H1 (cell line): ENCODE measurements around the gene PPA2. TPM values are rescaled to one million over a fixed set of nuclear protein-coding genes. Genes with fewer than 3 reads are reported as not detected.

Experiments
- CTCF ChIA-PET: fragments of 300-600 bp; sonication (Branson Sonifier 250); formaldehyde crosslinking; loops from one replicate; lab custom pipeline; 2021; ENCODE audit not compliant: partially characterized antibody; lab: Charles Lee
- POLR2A ChIA-PET: fragments of 300-600 bp; sonication (Branson Sonifier 250); formaldehyde crosslinking; loops from one replicate; lab custom pipeline; 2021; ENCODE audit warnings: inconsistent platforms; ENCODE audit not compliant: partially characterized antibody; lab: Charles Lee
- DNase-seq, 2 experiments: peaks; one replicate each; pipeline versions ENCODE4 v3.0.0 to v3.0.0-alpha.2; 2010 to 2022; ENCODE audit warnings: low spot score in 2 of 2, low read depth in 1 of 2, mixed read lengths in 1 of 2
- FAIRE-seq: peaks from 2 replicates; lab custom pipeline; 2011; peaks lifted over from hg19 to GRCh38; lab: Jason Lieb, UNC
- H2AFZ ChIP-seq: 2 replicates; pipeline ENCODE4 v1.8.1; 2012; ENCODE audit warnings: low read length, inconsistent platforms
- H2AK5ac ChIP-seq: 2 replicates; pipeline ENCODE4 v1.6.1; 2013; ENCODE audit warnings: low read depth, low read length
- H2BK120ac ChIP-seq: replicated peaks from 2 replicates; pipeline ENCODE3; 2013; ENCODE audit warnings: low read depth, low read length, inconsistent platforms
- H2BK12ac ChIP-seq: 2 replicates; pipeline ENCODE4 v1.6.1; 2013; ENCODE audit warnings: low read depth, low read length
- H2BK15ac ChIP-seq: 2 replicates; pipeline ENCODE4 v1.6.1; 2013; ENCODE audit warnings: low read length
- H2BK20ac ChIP-seq: 2 replicates; pipeline ENCODE4 v1.6.1; 2013; ENCODE audit warnings: low read length
- H2BK5ac ChIP-seq: 2 replicates; pipeline ENCODE4 v1.6.1; 2013; ENCODE audit warnings: low read depth, low read length
- H3K14ac ChIP-seq: 2 replicates; pipeline ENCODE4 v1.6.1; 2013; ENCODE audit warnings: inconsistent platforms; ENCODE audit not compliant: insufficient read length
- H3K18ac ChIP-seq: 2 replicates; pipeline ENCODE4 v1.6.1; 2013; ENCODE audit warnings: low read length; ENCODE audit errors: extremely low read depth
- H3K23ac ChIP-seq: 2 replicates; pipeline ENCODE4 v1.6.1; 2013; ENCODE audit warnings: inconsistent platforms; ENCODE audit not compliant: insufficient read length
- H3K23me2 ChIP-seq: 2 replicates; pipeline ENCODE4 v1.6.1; 2013; ENCODE audit warnings: low read depth, low read length
- H3K27ac ChIP-seq: 2 replicates; pipeline ENCODE4 v1.6.1; 2011; ENCODE audit warnings: low read depth, low read length, inconsistent platforms
- H3K27me3 ChIP-seq, 4 experiments: replicated peaks in 1 of 4; 1 replicate in 1 of 4; 2 replicates in 3 of 4; pipeline versions ENCODE4 v1.6.1 to v1.8.1; 2011 to 2013; ENCODE audit warnings: low read length in 3 of 4, mild to moderate bottlenecking in 3 of 4, inconsistent platforms in 2 of 4, mixed read lengths in 2 of 4, moderate library complexity in 1 of 4; ENCODE audit not compliant: control insufficient read depth in 3 of 4, insufficient read depth in 3 of 4; ENCODE audit errors: extremely low read depth in 1 of 4
- H3K36me3 ChIP-seq, 4 experiments: 2 replicates each; pipeline versions ENCODE4 v1.6.1 to v1.8.1; 2011 to 2013; ENCODE audit warnings: mild to moderate bottlenecking in 4 of 4, low read length in 3 of 4, moderate library complexity in 2 of 4, control low read depth in 1 of 4, inconsistent platforms in 1 of 4; ENCODE audit not compliant: insufficient read depth in 4 of 4, control insufficient read depth in 2 of 4
- H3K4ac ChIP-seq: replicated peaks from 2 replicates; pipeline ENCODE3; 2013; ENCODE audit warnings: low read length, low read depth, mixed read lengths, inconsistent platforms; ENCODE audit not compliant: insufficient read length
- H3K4me1 ChIP-seq, 4 experiments: replicated peaks in 1 of 4; 1 replicate in 1 of 4; 2 replicates in 3 of 4; pipeline versions ENCODE4 v1.6.1 to v1.8.1; 2011 to 2013; ENCODE audit warnings: low read length in 3 of 4, inconsistent platforms in 2 of 4, mixed read lengths in 1 of 4; ENCODE audit not compliant: insufficient read depth in 4 of 4, control insufficient read depth in 3 of 4
- H3K4me2 ChIP-seq, 2 experiments: 2 replicates each; pipeline versions ENCODE4 v1.6.1 to v1.8.1; 2011 to 2013; ENCODE audit warnings: low read depth in 2 of 2, low read length in 2 of 2, control low read depth in 1 of 2, inconsistent platforms in 1 of 2, mild to moderate bottlenecking in 1 of 2; ENCODE audit not compliant: insufficient read depth in 1 of 2
- H3K4me3 ChIP-seq, 4 experiments: fragments of 200-600, 300-600 bp in 1 of 4; sonication (generic), shearing (Covaris generic), sonication (Bioruptor Twin) in 1 of 4; 2 replicates each; pipeline versions ENCODE4 v1.5.1 to v1.8.1; 2011 to 2016; ENCODE audit warnings: low read length in 4 of 4, low read depth in 3 of 4, control low read depth in 2 of 4, inconsistent platforms in 2 of 4, mild to moderate bottlenecking in 2 of 4, mixed read lengths in 1 of 4, moderate library complexity in 1 of 4; ENCODE audit not compliant: insufficient read depth in 2 of 4; ENCODE audit errors: extremely low read depth in 1 of 4
- H3K56ac ChIP-seq: replicated peaks from 2 replicates; pipeline ENCODE3; 2013; ENCODE audit warnings: low read depth, mild to moderate bottlenecking, mixed read lengths, low read length, inconsistent platforms; ENCODE audit not compliant: insufficient read length
- H3K79me1 ChIP-seq: 2 replicates; pipeline ENCODE4 v1.6.1; 2013; ENCODE audit warnings: low read depth, low read length, control low read depth
- H3K79me2 ChIP-seq, 2 experiments: 2 replicates each; pipeline versions ENCODE4 v1.6.1 to v1.8.1; 2012 to 2013; ENCODE audit warnings: low read length in 2 of 2, mild to moderate bottlenecking in 2 of 2, inconsistent platforms in 1 of 2; ENCODE audit not compliant: insufficient read depth in 2 of 2, control insufficient read depth in 1 of 2
- H3K9ac ChIP-seq, 4 experiments: replicated peaks in 1 of 4; 1 replicate in 1 of 4; 2 replicates in 3 of 4; pipeline versions ENCODE4 v1.6.1 to v1.8.1; 2011 to 2013; ENCODE audit warnings: low read depth in 3 of 4, low read length in 3 of 4, control low read depth in 2 of 4, mild to moderate bottlenecking in 2 of 4, moderate library complexity in 2 of 4, inconsistent platforms in 1 of 4; ENCODE audit errors: extremely low read depth in 1 of 4
- H3K9me3 ChIP-seq, 2 experiments: 2 replicates each; pipeline versions ENCODE4 v1.6.1 to v1.8.1; 2012 to 2013; ENCODE audit warnings: mild to moderate bottlenecking in 2 of 2, moderate library complexity in 2 of 2, control low read depth in 1 of 2, inconsistent platforms in 1 of 2, low read depth in 1 of 2, low read length in 1 of 2, mixed read lengths in 1 of 2; ENCODE audit not compliant: insufficient read depth in 2 of 2
- H4K20me1 ChIP-seq, 2 experiments: replicated peaks in 1 of 2; 2 replicates each; pipeline versions ENCODE3 to v1.8.1; 2011 to 2013; ENCODE audit warnings: inconsistent platforms in 2 of 2, low read length in 2 of 2, mild to moderate bottlenecking in 1 of 2; ENCODE audit not compliant: insufficient read depth in 2 of 2, control insufficient read depth in 1 of 2
- H4K5ac ChIP-seq: 2 replicates; pipeline ENCODE4 v1.6.1; 2013; ENCODE audit warnings: low read length, low read depth, mixed read lengths, inconsistent platforms; ENCODE audit not compliant: insufficient read length
- H4K8ac ChIP-seq: 2 replicates; pipeline ENCODE4 v1.8.0; 2013; ENCODE audit warnings: mild to moderate bottlenecking, moderate library complexity, low read length, inconsistent platforms; ENCODE audit not compliant: insufficient read depth; ENCODE audit errors: extremely low read depth
- H4K91ac ChIP-seq: replicated peaks from 2 replicates; pipeline ENCODE3; 2013; ENCODE audit warnings: low read length, mixed read lengths, inconsistent platforms; ENCODE audit not compliant: insufficient read length
- CHD2 ChIP-seq: IDR thresholded peaks from 2 replicates; pipeline ENCODE4 v1.6.1; 2012; ENCODE audit warnings: low read length, improper control_type of control experiment
- JUND ChIP-seq: IDR thresholded peaks from 2 replicates; pipeline ENCODE4 v1.6.1; 2011; ENCODE audit warnings: mild to moderate bottlenecking, improper control_type of control experiment, low read length
- KDM5A ChIP-seq: fragments of 200-600 bp; IDR thresholded peaks from 2 replicates; pipeline ENCODE4 v1.7.1; 2012; ENCODE audit warnings: mild to moderate bottlenecking, low read length, inconsistent platforms, mixed read lengths
- RAD21 ChIP-seq, 2 experiments: IDR thresholded peaks in 1 of 2; conservative IDR thresholded peaks in 1 of 2; 2 replicates each; pipeline ENCODE4 v1.6.1; 2011; ENCODE audit warnings: low read depth in 2 of 2, low read length in 2 of 2, improper control_type of control experiment in 1 of 2, inconsistent platforms in 1 of 2, mild to moderate bottlenecking in 1 of 2, moderate library complexity in 1 of 2
- SIN3A ChIP-seq, 2 experiments: IDR thresholded peaks in 1 of 2; conservative IDR thresholded peaks in 1 of 2; 2 replicates each; pipeline ENCODE4 v1.6.1; 2011 to 2012; ENCODE audit warnings: low read length in 2 of 2, improper control_type of control experiment in 1 of 2, low read depth in 1 of 2, mild to moderate bottlenecking in 1 of 2
- SIX5 ChIP-seq: IDR thresholded peaks from 2 replicates; pipeline ENCODE4 v1.6.1; 2011; ENCODE audit warnings: mild to moderate bottlenecking, low read depth, low read length
- TEAD4 ChIP-seq: IDR thresholded peaks from 2 replicates; pipeline ENCODE4 v1.6.1; 2012; ENCODE audit warnings: low read depth, low read length, inconsistent platforms, mixed read lengths
- polyA plus RNA-seq, 7 experiments: library from polyadenylated mRNA; depleted of rRNA in 3 of 7; stranded (reverse) in 5 of 7; unstranded in 2 of 7; fragments of >200 nt in 5 of 7; fragments of 200-250 nt in 2 of 7; gene quantifications; 1 replicate in 5 of 7; 2 replicates in 1 of 7; 4 replicates in 1 of 7; pipeline versions ENCODE4 v1.2.1 to v1.2.3, GENCODE V29; 2011 to 2013; ENCODE audit warnings: missing spikeins in 2 of 7, mixed read lengths in 2 of 7
- total RNA-seq: library from RNA; stranded (reverse); fragmentation: NEBNext Ultra II Directional; extraction: Animal tissue kit (Norgen Biotek cat#: 25700); gene quantifications from 2 replicates; pipeline ENCODE4 v1.2.1, GENCODE V29; 2021

The PPA2 gene
- total and polyA plus RNA-seq, 2 of the 8 experiments (the other 6 are each of a cell fraction or from before 2014, with no cell fraction given), result 24.9 to 62.7 TPM

DNA sequence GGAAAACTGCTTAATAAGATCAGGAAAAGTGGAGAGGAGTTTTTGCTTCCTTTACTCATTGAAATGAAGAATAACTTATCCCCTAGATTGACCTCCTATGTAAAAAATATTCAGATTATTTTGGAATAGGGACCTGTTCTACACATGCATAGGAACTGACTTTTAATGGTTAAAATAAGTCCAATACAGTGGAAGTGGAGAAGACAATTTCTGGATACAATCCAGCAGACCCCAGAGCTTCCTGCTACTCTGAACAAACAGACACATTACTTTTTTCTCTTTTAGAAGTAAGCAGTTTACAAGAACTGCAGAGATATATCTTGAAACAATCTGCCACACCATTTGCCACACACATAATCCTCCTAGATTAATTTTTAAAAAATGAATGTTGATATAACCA lies 129.7 kb downstream of the PPA2 start:
- Histone ChIP-seq H2BK15ac (no peak overlapping the region), H3K9me3 (no peaks in the 10 kb centered on the region), H3K4me2 (no peak overlapping the region), H2BK20ac (no peak overlapping the region), H3K4me3 (no peak overlapping the region), H2AFZ (no peak overlapping the region), H2AK5ac (no peak overlapping the region), H3K56ac (no peak overlapping the region), H3K14ac (no peak overlapping the region), H3K79me1 (no peaks in the 10 kb centered on the region), H2BK5ac (no peak overlapping the region), H3K4ac (no peak overlapping the region), H3K27ac (no peak overlapping the region), H4K91ac (no peak overlapping the region), H3K18ac (no peak overlapping the region), H3K23ac (no peak overlapping the region), H4K5ac (no peak overlapping the region), H2BK12ac (no peak overlapping the region), H4K20me1 (no peaks in the 10 kb centered on the region), H3K36me3 (no peaks in the 10 kb centered on the region), H2BK120ac (no peak overlapping the region), H3K9ac (no peak overlapping the region), H3K79me2 (no peaks in the 10 kb centered on the region), H3K4me1 (no peaks in the 10 kb centered on the region), H4K8ac (no peak overlapping the region), H3K23me2 (no peaks in the 10 kb centered on the region), H3K27me3 (no peaks in the 10 kb centered on the region)
- no peak for DNase-seq
- TF ChIP-seq SIX5 (no peak), TEAD4 (no peak), KDM5A (no peak), CHD2 (no peak), RAD21 (IDR thresholded peaks at IDR 0.05 in 1 of 2, conservative IDR thresholded peaks at IDR 0.05 in 1 of 2; ENCODE audit: low read depth in 2 of 2, low read length in 2 of 2) (no peak), SIN3A (conservative IDR thresholded peaks at IDR 0.05 in 1 of 2, IDR thresholded peaks at IDR 0.05 in 1 of 2; ENCODE audit: low read depth in 1 of 2, low read length in 2 of 2) (no peak), JUND (no peak)
- CTCF ChIA-PET, result interaction anchor here (1.2 kb wide), 1 partner anchor 109 kb away, joined by 4 read pairs; no protein-coding TSS in a partner anchor
- FAIRE-seq, result no peak
- POLR2A ChIA-PET, result no interaction called here
